H1 (cell line): ENCODE results near the gene TPRN. TPM values are rescaled to one million over a fixed set of nuclear protein-coding genes. Genes with fewer than 3 reads are reported as not detected.
A peak's percentile ranks its signal among the peaks of the same experiment; 100 is the strongest.

Experiments used
- CTCF ChIA-PET: fragments of 300-600 bp; sonication (Branson Sonifier 250); formaldehyde crosslinking; loops from one replicate; lab custom pipeline; 2021; ENCODE audit not compliant: partially characterized antibody; lab: Charles Lee
- POLR2A ChIA-PET: fragments of 300-600 bp; sonication (Branson Sonifier 250); formaldehyde crosslinking; loops from one replicate; lab custom pipeline; 2021; ENCODE audit warnings: inconsistent platforms; ENCODE audit not compliant: partially characterized antibody; lab: Charles Lee
- DNase-seq, 2 experiments: peaks; one replicate each; pipeline versions ENCODE4 v3.0.0 to v3.0.0-alpha.2; 2010 to 2022; ENCODE audit warnings: low spot score in 2 of 2, low read depth in 1 of 2, mixed read lengths in 1 of 2
- FAIRE-seq: peaks from 2 replicates; lab custom pipeline; 2011; peaks lifted over from hg19 to GRCh38; lab: Jason Lieb, UNC
- H2AFZ ChIP-seq: 2 replicates; pipeline ENCODE4 v1.8.1; 2012; ENCODE audit warnings: low read length, inconsistent platforms
- H2AK5ac ChIP-seq: 2 replicates; pipeline ENCODE4 v1.6.1; 2013; ENCODE audit warnings: low read depth, low read length
- H2BK120ac ChIP-seq: replicated peaks from 2 replicates; pipeline ENCODE3; 2013; ENCODE audit warnings: low read depth, low read length, inconsistent platforms
- H2BK12ac ChIP-seq: 2 replicates; pipeline ENCODE4 v1.6.1; 2013; ENCODE audit warnings: low read depth, low read length
- H2BK15ac ChIP-seq: 2 replicates; pipeline ENCODE4 v1.6.1; 2013; ENCODE audit warnings: low read length
- H2BK20ac ChIP-seq: 2 replicates; pipeline ENCODE4 v1.6.1; 2013; ENCODE audit warnings: low read length
- H2BK5ac ChIP-seq: 2 replicates; pipeline ENCODE4 v1.6.1; 2013; ENCODE audit warnings: low read depth, low read length
- H3K14ac ChIP-seq: 2 replicates; pipeline ENCODE4 v1.6.1; 2013; ENCODE audit warnings: inconsistent platforms; ENCODE audit not compliant: insufficient read length
- H3K18ac ChIP-seq: 2 replicates; pipeline ENCODE4 v1.6.1; 2013; ENCODE audit warnings: low read length; ENCODE audit errors: extremely low read depth
- H3K23ac ChIP-seq: 2 replicates; pipeline ENCODE4 v1.6.1; 2013; ENCODE audit warnings: inconsistent platforms; ENCODE audit not compliant: insufficient read length
- H3K23me2 ChIP-seq: 2 replicates; pipeline ENCODE4 v1.6.1; 2013; ENCODE audit warnings: low read depth, low read length
- H3K27ac ChIP-seq: 2 replicates; pipeline ENCODE4 v1.6.1; 2011; ENCODE audit warnings: low read depth, low read length, inconsistent platforms
- H3K27me3 ChIP-seq, 4 experiments: replicated peaks in 1 of 4; 1 replicate in 1 of 4; 2 replicates in 3 of 4; pipeline versions ENCODE4 v1.6.1 to v1.8.1; 2011 to 2013; ENCODE audit warnings: low read length in 3 of 4, mild to moderate bottlenecking in 3 of 4, inconsistent platforms in 2 of 4, mixed read lengths in 2 of 4, moderate library complexity in 1 of 4; ENCODE audit not compliant: control insufficient read depth in 3 of 4, insufficient read depth in 3 of 4; ENCODE audit errors: extremely low read depth in 1 of 4
- H3K36me3 ChIP-seq, 4 experiments: 2 replicates each; pipeline versions ENCODE4 v1.6.1 to v1.8.1; 2011 to 2013; ENCODE audit warnings: mild to moderate bottlenecking in 4 of 4, low read length in 3 of 4, moderate library complexity in 2 of 4, control low read depth in 1 of 4, inconsistent platforms in 1 of 4; ENCODE audit not compliant: insufficient read depth in 4 of 4, control insufficient read depth in 2 of 4
- H3K4ac ChIP-seq: replicated peaks from 2 replicates; pipeline ENCODE3; 2013; ENCODE audit warnings: low read length, low read depth, mixed read lengths, inconsistent platforms; ENCODE audit not compliant: insufficient read length
- H3K4me1 ChIP-seq, 4 experiments: replicated peaks in 1 of 4; 1 replicate in 1 of 4; 2 replicates in 3 of 4; pipeline versions ENCODE4 v1.6.1 to v1.8.1; 2011 to 2013; ENCODE audit warnings: low read length in 3 of 4, inconsistent platforms in 2 of 4, mixed read lengths in 1 of 4; ENCODE audit not compliant: insufficient read depth in 4 of 4, control insufficient read depth in 3 of 4
- H3K4me2 ChIP-seq, 2 experiments: 2 replicates each; pipeline versions ENCODE4 v1.6.1 to v1.8.1; 2011 to 2013; ENCODE audit warnings: low read depth in 2 of 2, low read length in 2 of 2, control low read depth in 1 of 2, inconsistent platforms in 1 of 2, mild to moderate bottlenecking in 1 of 2; ENCODE audit not compliant: insufficient read depth in 1 of 2
- H3K4me3 ChIP-seq, 4 experiments: fragments of 200-600, 300-600 bp in 1 of 4; sonication (generic), shearing (Covaris generic), sonication (Bioruptor Twin) in 1 of 4; 2 replicates each; pipeline versions ENCODE4 v1.5.1 to v1.8.1; 2011 to 2016; ENCODE audit warnings: low read length in 4 of 4, low read depth in 3 of 4, control low read depth in 2 of 4, inconsistent platforms in 2 of 4, mild to moderate bottlenecking in 2 of 4, mixed read lengths in 1 of 4, moderate library complexity in 1 of 4; ENCODE audit not compliant: insufficient read depth in 2 of 4; ENCODE audit errors: extremely low read depth in 1 of 4
- H3K56ac ChIP-seq: replicated peaks from 2 replicates; pipeline ENCODE3; 2013; ENCODE audit warnings: low read depth, mild to moderate bottlenecking, mixed read lengths, low read length, inconsistent platforms; ENCODE audit not compliant: insufficient read length
- H3K79me1 ChIP-seq: 2 replicates; pipeline ENCODE4 v1.6.1; 2013; ENCODE audit warnings: low read depth, low read length, control low read depth
- H3K79me2 ChIP-seq, 2 experiments: 2 replicates each; pipeline versions ENCODE4 v1.6.1 to v1.8.1; 2012 to 2013; ENCODE audit warnings: low read length in 2 of 2, mild to moderate bottlenecking in 2 of 2, inconsistent platforms in 1 of 2; ENCODE audit not compliant: insufficient read depth in 2 of 2, control insufficient read depth in 1 of 2
- H3K9ac ChIP-seq, 4 experiments: replicated peaks in 1 of 4; 1 replicate in 1 of 4; 2 replicates in 3 of 4; pipeline versions ENCODE4 v1.6.1 to v1.8.1; 2011 to 2013; ENCODE audit warnings: low read depth in 3 of 4, low read length in 3 of 4, control low read depth in 2 of 4, mild to moderate bottlenecking in 2 of 4, moderate library complexity in 2 of 4, inconsistent platforms in 1 of 4; ENCODE audit errors: extremely low read depth in 1 of 4
- H3K9me3 ChIP-seq, 2 experiments: 2 replicates each; pipeline versions ENCODE4 v1.6.1 to v1.8.1; 2012 to 2013; ENCODE audit warnings: mild to moderate bottlenecking in 2 of 2, moderate library complexity in 2 of 2, control low read depth in 1 of 2, inconsistent platforms in 1 of 2, low read depth in 1 of 2, low read length in 1 of 2, mixed read lengths in 1 of 2; ENCODE audit not compliant: insufficient read depth in 2 of 2
- H4K20me1 ChIP-seq, 2 experiments: replicated peaks in 1 of 2; 2 replicates each; pipeline versions ENCODE3 to v1.8.1; 2011 to 2013; ENCODE audit warnings: inconsistent platforms in 2 of 2, low read length in 2 of 2, mild to moderate bottlenecking in 1 of 2; ENCODE audit not compliant: insufficient read depth in 2 of 2, control insufficient read depth in 1 of 2
- H4K5ac ChIP-seq: 2 replicates; pipeline ENCODE4 v1.6.1; 2013; ENCODE audit warnings: low read length, low read depth, mixed read lengths, inconsistent platforms; ENCODE audit not compliant: insufficient read length
- H4K8ac ChIP-seq: 2 replicates; pipeline ENCODE4 v1.8.0; 2013; ENCODE audit warnings: mild to moderate bottlenecking, moderate library complexity, low read length, inconsistent platforms; ENCODE audit not compliant: insufficient read depth; ENCODE audit errors: extremely low read depth
- H4K91ac ChIP-seq: replicated peaks from 2 replicates; pipeline ENCODE3; 2013; ENCODE audit warnings: low read length, mixed read lengths, inconsistent platforms; ENCODE audit not compliant: insufficient read length
- ATF3 ChIP-seq: IDR thresholded peaks from 2 replicates; pipeline ENCODE4 v1.6.1; 2011; ENCODE audit warnings: low read depth, mild to moderate bottlenecking, low read length; ENCODE audit not compliant: insufficient read depth
- CBX5 ChIP-seq: fragments of 300-800, 300-1000 bp; sonication (generic); IDR thresholded peaks from 2 replicates; pipeline ENCODE4 v1.7.1; 2016; ENCODE audit warnings: antibody characterized with exemption, low read length, low read depth
- HDAC2 ChIP-seq, 2 experiments: fragments of 300-600 bp in 1 of 2; sonication (generic) in 1 of 2; IDR thresholded peaks; 2 replicates each; pipeline ENCODE4 v1.6.1; 2011 to 2012; ENCODE audit warnings: low read depth in 2 of 2, low read length in 2 of 2, mild to moderate bottlenecking in 2 of 2, moderate library complexity in 2 of 2, borderline replicate concordance in 1 of 2, inconsistent platforms in 1 of 2
- JUND ChIP-seq: IDR thresholded peaks from 2 replicates; pipeline ENCODE4 v1.6.1; 2011; ENCODE audit warnings: mild to moderate bottlenecking, improper control_type of control experiment, low read length
- NANOG ChIP-seq: IDR thresholded peaks from 2 replicates; pipeline ENCODE4 v1.6.1; 2011; ENCODE audit warnings: low read length, low read depth, mild to moderate bottlenecking, inconsistent platforms; ENCODE audit not compliant: insufficient read depth, poor library complexity, severe bottlenecking
- RAD21 ChIP-seq, 2 experiments: IDR thresholded peaks in 1 of 2; conservative IDR thresholded peaks in 1 of 2; 2 replicates each; pipeline ENCODE4 v1.6.1; 2011; ENCODE audit warnings: low read depth in 2 of 2, low read length in 2 of 2, improper control_type of control experiment in 1 of 2, inconsistent platforms in 1 of 2, mild to moderate bottlenecking in 1 of 2, moderate library complexity in 1 of 2
- RFX5 ChIP-seq: IDR thresholded peaks from 2 replicates; pipeline ENCODE4 v1.6.1; 2011; ENCODE audit warnings: low read depth, low read length, improper control_type of control experiment, borderline replicate concordance
- RNF2 ChIP-seq: fragments of 200-900, 300-1000 bp; sonication (generic); IDR thresholded peaks from 2 replicates; pipeline ENCODE4 v1.7.1; 2016; ENCODE audit warnings: borderline replicate concordance, low read depth, mild to moderate bottlenecking, antibody characterized with exemption, low read length; ENCODE audit not compliant: poor library complexity, severe bottlenecking; ENCODE audit errors: missing control alignments
- SIRT6 ChIP-seq: IDR thresholded peaks from one replicate; pipeline ENCODE4 v1.7.1; 2012; ENCODE audit warnings: low read length, inconsistent platforms
- ZNF274 ChIP-seq: IDR thresholded peaks from 2 replicates; pipeline ENCODE4 v1.7.0; 2012; ENCODE audit warnings: low read length, borderline replicate concordance; ENCODE audit errors: extremely low read depth
- WGBS, 2 experiments: shearing (Covaris generic) in 1 of 2; methylation state at CpG; one replicate each; pipeline versions ENCODE4 v1.1.6 to v1.1.7; 2013 to 2015; ENCODE audit warnings: low lambda C conversion rate in 2 of 2, mixed read lengths in 2 of 2, inconsistent platforms in 1 of 2, low coverage in 1 of 2, missing lambda C conversion rate in 1 of 2; ENCODE audit not compliant: insufficient replicate concordance in 2 of 2, insufficient coverage in 1 of 2, insufficient read length in 1 of 2; ENCODE audit errors: extremely low coverage in 1 of 2, missing lambda C conversion rate in 1 of 2; 5-methylcytosine and 5-hydroxymethylcytosine counted together
- polyA plus RNA-seq, 7 experiments: library from polyadenylated mRNA; depleted of rRNA in 3 of 7; stranded (reverse) in 5 of 7; unstranded in 2 of 7; fragments of >200 nt in 5 of 7; fragments of 200-250 nt in 2 of 7; gene quantifications; 1 replicate in 5 of 7; 2 replicates in 1 of 7; 4 replicates in 1 of 7; pipeline versions ENCODE4 v1.2.1 to v1.2.3, GENCODE V29; 2011 to 2013; ENCODE audit warnings: missing spikeins in 2 of 7, mixed read lengths in 2 of 7
- total RNA-seq: library from RNA; stranded (reverse); fragmentation: NEBNext Ultra II Directional; extraction: Animal tissue kit (Norgen Biotek cat#: 25700); gene quantifications from 2 replicates; pipeline ENCODE4 v1.2.1, GENCODE V29; 2021

TPRN gene
- total and polyA plus RNA-seq, 2 of the 8 experiments (the other 6 are each of a cell fraction or from before 2014, with no cell fraction given), result 9.7 to 23.2 TPM

- H3K56ac ChIP-seq, result no peak overlapping the region
- TF ChIP-seq NANOG (no peak), ATF3 (no peak), HDAC2 (IDR thresholded peaks at IDR 0.05; ENCODE audit: borderline replicate concordance in 1 of 2, low read depth in 2 of 2, low read length in 2 of 2) (no peak), RFX5 (no peak), ZNF274 (no peak), RAD21 (IDR thresholded peaks at IDR 0.05 in 1 of 2, conservative IDR thresholded peaks at IDR 0.05 in 1 of 2; ENCODE audit: low read depth in 2 of 2, low read length in 2 of 2) (no peak), CBX5 (no peak), SIRT6 (no peak), RNF2 (no peak), JUND (no peak)
These were observed 31.0 kb upstream of the TPRN start for GRCh38 chr9:137231372-137232039.

More at GRCh38 chr9:137231372-137232039, 31.0 kb upstream of the TPRN start:
- Histone ChIP-seq H2BK20ac (no peak overlapping the region), H4K20me1 (peaks cover 0 to 1% of the 10 kb centered on the region in 2 experiments), H2BK15ac (no peak overlapping the region), H2BK120ac (no peak overlapping the region), H3K4ac (no peak overlapping the region), H3K36me3 (no peaks in the 10 kb centered on the region), H2BK12ac (no peak overlapping the region), H3K4me2 (no peak overlapping the region), H2BK5ac (no peak overlapping the region), H4K91ac (no peak overlapping the region), H3K9me3 (no peaks in the 10 kb centered on the region), H3K79me2 (no peaks in the 10 kb centered on the region), H3K27ac (no peak overlapping the region), H3K23me2 (no peaks in the 10 kb centered on the region), H2AK5ac (no peak overlapping the region), H3K9ac (no peak overlapping the region), H3K23ac (no peak overlapping the region), H2AFZ (no peak overlapping the region), H3K27me3 (no peaks in the 10 kb centered on the region; a peak in 1 of 7 replicates), H3K4me3 (no peak overlapping the region), H4K5ac (no peak overlapping the region), H3K4me1 (peaks cover 0 to 16% (median 4%) of the 10 kb centered on the region in 4 experiments; a peak in 5 of 7 replicates), H3K79me1 (no peaks in the 10 kb centered on the region), H4K8ac (peak overlapping the region; percentile 71), H3K18ac (no peak overlapping the region), H3K14ac (no peak overlapping the region)
- FAIRE-seq (no peak), DNase-seq (no peak)
- POLR2A ChIA-PET, result interaction anchor here (0.7 to 69.9 kb wide), 4 partner anchors 9 to 25 kb away, joined by 3 to 1462 read pairs (median 5); partner anchors contain the start of genes NELFB, STPG3, TOR4A and TUBB4B
- 87% methylated on average over 17 of the region's 23 CpGs; no CpG with 5 or more reads in 1 of the 2 experiments for WGBS, 2 experiments
- CTCF ChIA-PET, result interaction anchor here (0.8 to 20.2 kb wide), 5 partner anchors 11 to 202 kb away, joined by 3 to 204 read pairs (median 5); partner anchors contain the start of genes ANAPC2 and SSNA1
